Mucosa of descending colon (tissue), 3 donors: Measurements from ENCODE around the gene RER1. TPM values are rescaled to one million over a fixed set of nuclear protein-coding genes. Genes with fewer than 3 reads are reported as not detected.

Experiments used
- ATAC-seq: fragments of 200-7000 bp; cut with Tn5 transposase; one replicate; pipeline ENCODE4 v1.9.1; 2020; ENCODE audit warnings: mild to moderate bottlenecking, moderate library complexity
- DNase-seq, 3 donors: peaks; one replicate each; pipeline ENCODE4 v3.0.0-alpha.2; 2020
- H3K36me3 ChIP-seq: fragments of 200-600 bp; one replicate; pipeline ENCODE4 v1.8.0; 2021; ENCODE audit warnings: low read depth, mild to moderate bottlenecking
- H3K4me1 ChIP-seq: fragments of 200-600 bp; one replicate; pipeline ENCODE4 v1.8.0; 2021; ENCODE audit warnings: low read depth, mild to moderate bottlenecking
- H3K4me3 ChIP-seq: fragments of 200-600 bp; one replicate; pipeline ENCODE4 v1.8.0; 2021; ENCODE audit warnings: mild to moderate bottlenecking
- H3K9me3 ChIP-seq: fragments of 200-600 bp; one replicate; pipeline ENCODE4 v1.8.0; 2021; ENCODE audit warnings: mild to moderate bottlenecking
- CTCF ChIP-seq: fragments of 200-600 bp; IDR thresholded peaks from one replicate; pipeline ENCODE4 v1.8.0; 2022; ENCODE audit warnings: antibody characterized with exemption, mild to moderate bottlenecking
- intact Hi-C, 2 donors: fragments of 100-400 bp; cut with DNase I in 1 of 2; cut with micrococcal nuclease in 1 of 2; formaldehyde crosslinking; loops; one replicate each; pipeline versions ENCODE4 v1.11.0 to v1.11.1; 2022; cut with DNase I, micrococcal nuclease
- total RNA-seq, 3 donors: library from RNA; stranded (reverse); fragmentation: NEBNext Ultra II Directional in 2 of 3; extraction: Animal tissue kit (Norgen Biotek cat#: 25700) in 2 of 3; gene quantifications; one replicate each; pipeline versions ENCODE4 v1.2.1 to v1.2.4, GENCODE V29; 2021 to 2023
- donor health status: DM: no; HTN: no; CAD: no; lungs with moderate emphysema.
- donor health status: DM: no; HTN: no; CAD: no.
- donor health status: DM: no; HTN: yes; CAD: no.

Gene RER1
- total RNA-seq, 3 donors from 2014 or later, result 151 to 217 (median 193) TPM

DNA sequence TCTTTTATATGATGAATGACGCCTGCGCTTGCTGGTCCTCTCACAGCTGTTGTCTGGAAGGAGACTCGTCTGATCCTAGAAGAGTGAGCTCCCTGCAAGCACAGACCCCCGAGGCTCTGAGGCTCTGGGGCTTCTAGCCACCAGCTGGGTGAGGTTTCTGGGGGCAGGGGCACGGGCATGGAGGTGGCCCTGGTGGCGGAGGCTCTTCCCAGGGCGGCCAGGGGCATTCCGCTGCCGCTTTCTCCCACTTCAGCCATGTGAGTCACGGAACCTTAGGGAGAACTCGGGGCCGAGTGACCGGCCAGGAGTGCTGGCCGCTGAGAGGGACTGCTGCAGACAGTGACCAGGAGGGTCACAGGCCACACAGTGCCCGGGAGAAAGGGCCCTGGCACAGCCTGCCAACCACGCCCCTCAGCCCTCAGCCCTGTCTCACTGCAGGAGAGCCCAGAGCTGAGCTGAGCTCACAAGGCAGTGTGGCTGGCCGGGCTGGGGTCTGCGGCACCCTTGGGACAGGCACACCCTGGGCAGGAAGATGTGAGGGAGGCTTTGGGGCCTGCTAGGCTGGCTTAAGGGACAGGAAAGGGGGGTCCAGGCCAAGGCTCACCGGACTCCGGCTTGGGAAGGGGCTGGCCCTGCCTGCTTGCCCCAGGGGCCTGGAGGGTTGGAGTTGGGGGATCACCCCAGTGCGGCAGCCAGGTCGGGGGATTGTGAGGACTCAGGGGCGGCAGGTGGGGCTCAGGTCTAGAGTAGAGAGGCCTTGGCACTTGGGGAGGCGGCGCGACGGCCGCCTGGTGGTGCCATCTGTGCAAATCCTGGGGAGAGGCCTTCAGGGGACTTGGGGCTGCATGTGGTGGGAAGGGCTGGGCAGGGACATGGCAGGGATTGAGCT lies 36.0 kb upstream of the RER1 start:
- H3K4me3 ChIP-seq, result no peak overlapping the region
- ATAC-seq, result no peak
- H3K4me1 ChIP-seq, result no peaks in the 10 kb centered on the region
- H3K36me3 ChIP-seq, result no peaks in the 10 kb centered on the region
- DNase-seq, result peak in 2 of 3 donors; percentile 22 to 42
- TF ChIP-seq CTCF, result no peak
- no peaks in the 10 kb centered on the region for H3K9me3 ChIP-seq
- intact Hi-C loops, result no loop called here

DNA sequence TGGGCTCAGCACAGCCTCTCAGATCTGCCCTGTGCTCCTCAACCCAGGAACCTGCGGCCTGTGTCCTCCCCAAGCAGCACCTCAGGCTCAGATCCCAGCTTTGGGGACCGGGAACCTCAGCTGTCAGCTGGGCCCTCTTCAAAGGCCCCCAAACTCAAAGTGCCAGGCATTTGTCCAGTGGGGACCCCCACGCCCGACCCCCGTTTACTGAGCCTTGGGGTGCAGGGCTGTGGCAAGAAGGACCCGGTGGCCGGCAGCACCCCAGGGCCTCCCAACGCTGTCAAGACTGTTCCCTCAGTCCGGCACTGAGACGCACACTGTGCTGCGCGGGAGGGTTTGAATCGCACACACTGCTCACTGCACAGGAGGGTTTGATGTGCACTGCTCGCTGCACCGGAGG lies 35.2 kb upstream of the RER1 start:
- no peaks in the 10 kb centered on the region for H3K36me3 ChIP-seq
- no peaks in the 10 kb centered on the region for H3K4me1 ChIP-seq
- ATAC-seq (no peak), DNase-seq (peak in 2 of 3 donors; percentile 18 to 38)
- H3K4me3 ChIP-seq, result no peak overlapping the region
- TF ChIP-seq CTCF, result no peak
- intact Hi-C loops, result no loop called here
- no peaks in the 10 kb centered on the region for H3K9me3 ChIP-seq

- Histone ChIP-seq H3K4me1 (no peaks in the 10 kb centered on the region), H3K36me3 (no peaks in the 10 kb centered on the region), H3K9me3 (no peaks in the 10 kb centered on the region), H3K4me3 (no peak overlapping the region)
- ATAC-seq, result no peak
- intact Hi-C loops, result no loop called here
- TF ChIP-seq CTCF, result no peak
- DNase-seq, result peak in 2 of 3 donors; percentile 16 to 45
These were observed 34.5 kb upstream of the RER1 start for GRCh38 chr1:2356911-2357845.

- no peaks in the 10 kb centered on the region for H3K4me1 ChIP-seq
- intact Hi-C loops, result no loop called here
- H3K36me3 ChIP-seq, result no peaks in the 10 kb centered on the region
- ATAC-seq (no peak), DNase-seq (peak in 2 of 3 donors; percentile 6 to 26)
- H3K4me3 ChIP-seq, result no peak overlapping the region
- no peaks in the 10 kb centered on the region for H3K9me3 ChIP-seq
- TF ChIP-seq CTCF, result no peak
These were observed 33.6 kb upstream of the RER1 start for GRCh38 chr1:2358072-2358471.

- DNase-seq, result peak in 2 of 3 donors; percentile 15 to 31
- H3K9me3 ChIP-seq, result no peaks in the 10 kb centered on the region
- no peak for ATAC-seq
- TF ChIP-seq CTCF, result no peak
- no peak overlapping the region for H3K4me3 ChIP-seq
- intact Hi-C loops, result no loop called here
- H3K4me1 ChIP-seq, result no peaks in the 10 kb centered on the region
- H3K36me3 ChIP-seq, result no peaks in the 10 kb centered on the region
These were observed 32.7 kb upstream of the RER1 start for GRCh38 chr1:2358651-2359640.
